KOPT-K1 (cell line): Measurements from ENCODE around the gene LRRC7.

Experiments used
- H3K27ac ChIP-seq: fragments of 200-600 bp; sonication (generic); 2 replicates; pipeline ENCODE4 v1.5.1; 2016; ENCODE audit warnings: antibody characterized with exemption, mild to moderate bottlenecking, low read depth, low read length; ENCODE audit not compliant: poor library complexity, severe bottlenecking
- H3K36me3 ChIP-seq: fragments of 200-600 bp; sonication (generic); 2 replicates; pipeline ENCODE4 v1.5.1; 2017; ENCODE audit warnings: antibody characterized with exemption, mild to moderate bottlenecking, low read length, moderate library complexity; ENCODE audit not compliant: insufficient read depth
- H3K9me3 ChIP-seq: fragments of 200-600 bp; sonication (generic); 2 replicates; pipeline ENCODE4 v1.5.1; 2017; ENCODE audit warnings: antibody characterized with exemption, low read length, mild to moderate bottlenecking; ENCODE audit not compliant: insufficient read depth, poor library complexity, severe bottlenecking

Gene LRRC7

DNA sequence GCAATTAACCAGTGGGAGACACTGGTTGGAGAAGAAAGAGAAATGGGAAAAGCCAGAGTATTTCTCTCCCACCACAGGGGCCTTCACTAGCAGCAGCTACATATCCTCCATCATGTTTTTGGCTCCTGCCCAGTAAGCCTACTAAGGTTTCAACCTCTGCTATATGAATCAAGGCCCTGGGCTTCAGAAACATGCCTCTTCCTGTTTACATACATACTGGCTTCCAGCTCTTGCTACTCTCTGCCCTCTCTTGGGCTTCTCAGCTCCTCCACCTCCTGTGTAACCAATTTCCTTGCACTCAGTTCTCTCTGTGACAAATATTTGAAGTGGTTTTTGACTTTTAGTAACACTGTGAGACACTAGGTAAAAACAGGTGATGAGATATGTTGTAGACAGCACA lies 80.8 kb downstream of the LRRC7 start:
- no peaks in the 10 kb centered on the region for H3K9me3 ChIP-seq
- no peak overlapping the region for H3K27ac ChIP-seq
- no peaks in the 10 kb centered on the region for H3K36me3 ChIP-seq

- H3K36me3 ChIP-seq = no peaks in the 10 kb centered on the region
- H3K9me3 ChIP-seq = no peaks in the 10 kb centered on the region
- H3K27ac ChIP-seq = no peak overlapping the region
Measured at GRCh38 chr1:69649383-69649990, 81.8 kb downstream of the LRRC7 start.

GRCh38 chr1:69650779-69651178 lies 83.1 kb downstream of the LRRC7 start:
- Histone ChIP-seq H3K9me3 (no peaks in the 10 kb centered on the region), H3K36me3 (no peaks in the 10 kb centered on the region), H3K27ac (no peak overlapping the region)

GRCh38 chr1:69651656-69652055 lies 83.9 kb downstream of the LRRC7 start:
- Histone ChIP-seq H3K36me3 (no peaks in the 10 kb centered on the region), H3K9me3 (no peaks in the 10 kb centered on the region), H3K27ac (no peak overlapping the region)

- H3K36me3 ChIP-seq = no peaks in the 10 kb centered on the region
- H3K27ac ChIP-seq = no peak overlapping the region
- no peaks in the 10 kb centered on the region for H3K9me3 ChIP-seq
Measured at GRCh38 chr1:69657971-69658370, 90.2 kb downstream of the LRRC7 start.

DNA sequence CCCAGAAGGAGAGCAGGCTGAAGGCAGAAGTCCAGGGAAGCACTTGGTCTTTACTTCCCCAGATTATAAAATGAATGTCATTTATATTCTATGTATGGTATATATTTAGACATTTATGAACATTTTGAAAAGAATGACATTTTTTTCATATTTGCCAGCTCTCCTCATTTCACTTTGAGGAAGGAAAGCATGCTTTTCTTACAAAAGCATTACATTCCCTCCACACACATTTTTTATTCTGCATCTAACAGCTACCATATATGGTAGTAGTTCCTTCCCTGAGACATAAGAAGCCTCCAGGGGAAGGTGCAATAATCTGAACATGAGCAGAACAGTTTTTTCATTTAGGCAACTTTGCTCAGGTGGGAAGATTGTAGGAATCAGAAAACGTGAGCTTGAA lies 94.0 kb downstream of the LRRC7 start:
- H3K36me3 ChIP-seq = no peaks in the 10 kb centered on the region
- no peak overlapping the region for H3K27ac ChIP-seq
- no peaks in the 10 kb centered on the region for H3K9me3 ChIP-seq

DNA sequence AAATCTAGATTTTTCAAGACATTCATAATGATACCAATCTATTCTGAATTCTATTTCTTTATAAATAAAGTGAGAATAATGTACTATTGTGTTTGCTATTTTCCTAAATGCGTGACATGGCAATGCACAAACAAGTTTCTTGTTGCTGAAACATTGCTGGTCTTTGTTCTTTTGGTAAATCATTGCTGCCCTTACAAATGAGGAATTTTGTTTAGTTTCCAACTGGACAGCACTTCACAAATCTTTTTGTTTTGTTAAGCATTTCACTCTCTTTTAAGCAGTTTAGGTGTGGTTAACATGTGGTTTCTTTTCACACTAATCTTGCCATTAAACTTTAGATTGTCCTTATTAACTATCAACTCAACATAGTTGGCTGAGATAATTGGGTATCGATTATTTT lies 94.6 kb downstream of the LRRC7 start:
- Histone ChIP-seq H3K36me3 (no peaks in the 10 kb centered on the region), H3K27ac (no peak overlapping the region), H3K9me3 (no peaks in the 10 kb centered on the region)

DNA sequence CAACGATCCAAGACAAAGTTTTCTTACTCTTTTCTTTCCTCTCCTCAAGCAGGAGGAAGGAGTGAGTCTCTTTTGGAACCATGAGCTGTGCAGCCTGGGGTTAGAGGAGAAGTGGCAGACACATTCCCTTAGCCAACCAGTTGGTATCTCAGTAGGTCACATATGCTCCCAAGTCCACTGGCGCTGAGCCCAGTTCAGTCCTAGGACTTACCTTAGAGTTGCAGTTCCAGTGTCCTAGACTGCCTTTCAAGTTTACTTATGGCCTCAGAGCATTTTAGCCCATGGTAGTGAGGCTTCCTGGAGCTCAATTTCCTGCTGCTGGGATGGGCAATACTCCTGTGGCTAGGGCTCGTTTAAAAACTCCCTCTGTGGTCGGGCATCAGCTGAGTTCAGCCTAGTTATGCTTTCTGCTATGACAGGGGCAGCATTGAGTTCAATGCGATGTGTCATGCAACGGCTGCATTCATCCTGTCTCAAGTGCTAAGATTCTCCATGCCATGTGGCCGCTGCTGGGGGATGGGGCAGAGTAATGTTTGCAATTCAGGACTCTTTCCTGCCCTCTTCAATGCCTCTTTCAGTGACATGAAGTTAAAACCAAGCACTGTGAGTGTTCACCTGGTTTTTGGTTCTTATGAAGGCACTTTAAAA lies 103.8 kb downstream of the LRRC7 start:
- Histone ChIP-seq H3K9me3 (no peaks in the 10 kb centered on the region), H3K27ac (no peak overlapping the region), H3K36me3 (no peaks in the 10 kb centered on the region)

DNA sequence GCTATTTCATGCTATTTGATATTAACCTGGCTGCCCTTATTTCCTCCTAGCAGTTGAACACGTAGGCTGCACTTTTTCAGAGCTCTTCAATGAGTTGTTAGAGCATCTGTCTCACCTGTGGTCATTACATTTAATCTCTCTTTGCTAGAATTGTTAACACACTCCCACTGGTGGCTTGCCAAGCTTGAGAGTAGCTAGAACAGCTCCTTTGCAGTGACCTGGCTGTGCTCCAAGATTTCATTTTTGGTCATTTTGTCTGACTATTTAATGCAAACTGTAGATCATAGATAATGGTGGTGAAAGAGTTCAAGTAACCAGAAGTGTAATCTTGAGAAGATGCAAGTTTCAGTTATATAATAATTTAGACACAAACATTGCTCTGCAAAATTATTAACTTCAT lies 105.6 kb downstream of the LRRC7 start:
- Histone ChIP-seq H3K27ac (no peak overlapping the region), H3K9me3 (no peaks in the 10 kb centered on the region), H3K36me3 (no peaks in the 10 kb centered on the region)

DNA sequence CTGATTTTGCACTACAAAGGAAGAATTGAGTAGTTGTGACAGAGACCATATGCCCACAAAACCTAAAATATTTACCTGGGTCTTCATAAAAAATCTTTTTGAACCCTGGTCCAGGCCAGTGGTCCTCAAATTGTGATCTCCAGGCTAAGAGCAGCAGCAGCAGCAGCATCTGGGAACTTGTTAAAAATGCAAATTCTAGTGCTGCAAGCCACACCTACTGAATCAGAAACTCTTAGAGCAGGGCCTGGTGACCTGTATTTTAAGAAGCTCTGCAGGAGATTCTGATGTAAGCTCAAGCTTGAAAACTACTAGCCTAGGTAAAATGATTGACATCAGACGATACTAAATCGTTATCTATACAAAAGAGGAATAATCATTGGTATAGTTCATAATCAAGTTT lies 112.2 kb downstream of the LRRC7 start:
- H3K27ac ChIP-seq = no peak overlapping the region
- H3K9me3 ChIP-seq = no peaks in the 10 kb centered on the region

GRCh38 chr1:69686367-69686984 lies 118.8 kb downstream of the LRRC7 start:
- H3K36me3 ChIP-seq = no peaks in the 10 kb centered on the region
- no peaks in the 10 kb centered on the region for H3K9me3 ChIP-seq
- no peak overlapping the region for H3K27ac ChIP-seq

More for the DNA sequence above, 112.2 kb downstream of the LRRC7 start:
- H3K36me3 ChIP-seq = no peaks in the 10 kb centered on the region

- no peak overlapping the region for H3K27ac ChIP-seq
- H3K9me3 ChIP-seq = no peaks in the 10 kb centered on the region
- no peaks in the 10 kb centered on the region for H3K36me3 ChIP-seq
Measured at GRCh38 chr1:69688193-69688592, 120.5 kb downstream of the LRRC7 start.

DNA sequence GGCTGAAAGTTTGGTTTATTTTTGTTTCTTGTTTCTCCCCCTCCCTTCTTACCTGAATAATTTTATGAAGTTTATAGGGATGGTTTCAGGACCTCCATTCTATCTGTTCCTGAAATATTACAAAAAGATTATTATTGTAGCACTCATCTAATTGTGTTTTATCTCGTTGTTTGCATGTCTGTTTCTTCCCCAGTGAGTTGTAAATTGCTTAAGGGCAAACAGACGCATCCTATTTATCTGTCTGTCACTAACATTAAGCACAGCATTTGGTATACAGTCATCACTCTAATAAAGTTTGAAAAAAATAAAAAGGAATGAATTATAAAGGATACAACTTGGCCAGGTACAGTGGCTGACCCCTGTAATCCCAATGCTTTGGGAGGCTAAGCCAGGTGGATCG lies 123.5 kb downstream of the LRRC7 start:
- H3K27ac ChIP-seq = no peak overlapping the region
- no peaks in the 10 kb centered on the region for H3K36me3 ChIP-seq
- H3K9me3 ChIP-seq = no peaks in the 10 kb centered on the region

GRCh38 chr1:69693921-69694675 lies 126.4 kb downstream of the LRRC7 start:
- H3K36me3 ChIP-seq = no peaks in the 10 kb centered on the region
- no peaks in the 10 kb centered on the region for H3K9me3 ChIP-seq
- H3K27ac ChIP-seq = no peak overlapping the region

DNA sequence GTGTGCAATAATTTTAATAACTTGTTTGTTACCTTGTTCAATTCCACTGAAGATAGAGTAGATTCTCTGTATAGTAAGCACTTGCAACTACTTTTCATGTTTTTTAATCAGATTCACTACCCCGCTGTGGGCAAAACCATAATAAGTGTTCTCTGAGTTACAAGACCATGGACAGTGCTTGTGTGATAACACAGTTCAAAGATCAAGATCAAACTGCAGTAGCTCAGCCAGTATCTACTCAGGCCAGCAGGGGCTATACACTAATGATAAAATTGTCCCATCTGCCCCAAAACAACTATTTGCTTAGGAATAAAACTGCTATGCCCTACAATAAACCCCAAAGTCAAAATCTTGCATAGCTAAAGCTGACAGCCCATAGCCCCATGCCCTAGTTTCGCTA lies 129.6 kb downstream of the LRRC7 start:
- Histone ChIP-seq H3K27ac (no peak overlapping the region), H3K9me3 (no peaks in the 10 kb centered on the region), H3K36me3 (no peaks in the 10 kb centered on the region)
